GM21447 (cell line): ENCODE measurements around the gene FOS.

Experiments
- ATAC-seq: cut with Tn5 transposase; IDR thresholded peaks from one replicate; pipeline ENCODE4 v1.9.1; 2021; ENCODE audit not compliant: unreplicated experiment

The FOS gene

DNA sequence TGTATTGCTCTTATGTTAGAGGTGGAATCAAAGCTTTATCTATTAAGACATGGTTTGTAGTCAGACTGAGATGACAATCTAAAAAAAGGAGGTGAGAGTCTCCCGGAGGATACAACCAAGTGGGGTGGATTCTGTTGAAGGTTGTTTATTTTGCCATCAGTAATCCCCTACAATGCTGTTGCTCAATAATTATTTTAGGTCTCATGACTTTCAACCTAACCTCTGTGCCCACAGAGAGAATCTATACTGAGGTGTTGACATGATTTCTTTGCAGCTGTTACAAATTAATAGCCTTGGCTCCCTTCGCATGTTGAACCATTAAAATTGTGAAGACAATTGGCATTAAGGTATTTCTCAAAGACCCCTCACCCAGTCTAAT lies 28.7 kb upstream of the FOS start:
- peak; percentile 23 for ATAC-seq

DNA sequence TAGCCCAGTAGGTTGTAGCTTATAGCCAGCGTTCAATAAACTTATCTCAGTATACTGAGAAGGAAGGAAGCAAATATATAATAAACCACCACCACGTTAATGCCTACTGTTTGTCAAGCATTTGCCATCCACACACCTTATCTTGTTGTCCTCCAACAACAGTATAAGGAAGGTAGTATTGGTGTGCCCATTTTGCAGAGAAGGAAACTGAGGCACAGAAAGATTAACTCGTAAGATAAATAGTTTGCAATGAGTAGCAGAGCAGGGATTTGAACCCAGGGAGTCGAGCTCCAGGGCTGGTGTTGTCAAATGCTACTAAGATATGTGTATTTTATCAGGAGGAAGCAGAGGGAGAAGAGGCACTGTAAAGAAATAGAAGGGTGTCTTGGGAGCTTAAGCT lies 27.8 kb upstream of the FOS start:
- no peak for ATAC-seq

DNA sequence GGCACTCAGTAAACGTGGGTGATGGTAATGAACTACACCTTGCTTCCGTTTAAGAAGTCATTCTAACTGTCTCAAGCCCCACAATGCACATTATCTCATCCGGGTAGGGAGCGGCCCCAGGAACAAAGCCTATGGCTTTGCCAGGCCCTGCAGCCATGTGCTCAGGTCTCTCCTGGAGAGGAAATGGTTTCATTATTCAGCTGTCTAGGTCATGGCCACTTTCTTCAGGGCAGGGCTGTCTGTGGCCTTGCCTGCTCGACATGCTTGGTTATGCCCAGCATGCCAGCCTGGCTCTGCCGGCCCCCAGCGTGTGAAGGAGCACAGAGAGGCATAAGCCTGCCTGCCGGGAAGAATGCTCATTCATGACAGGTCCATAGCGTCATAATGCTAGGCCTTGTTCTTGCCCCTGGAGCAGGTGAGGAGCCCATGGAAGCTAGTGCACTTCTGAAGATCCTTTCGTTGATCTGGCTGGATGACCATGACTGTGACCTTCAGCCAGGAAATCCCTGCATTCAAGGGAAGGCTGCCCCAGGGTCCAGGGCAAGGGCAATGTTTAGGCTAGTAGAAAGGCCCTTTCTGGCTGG lies 26.3 kb upstream of the FOS start:
- no peak for ATAC-seq

DNA sequence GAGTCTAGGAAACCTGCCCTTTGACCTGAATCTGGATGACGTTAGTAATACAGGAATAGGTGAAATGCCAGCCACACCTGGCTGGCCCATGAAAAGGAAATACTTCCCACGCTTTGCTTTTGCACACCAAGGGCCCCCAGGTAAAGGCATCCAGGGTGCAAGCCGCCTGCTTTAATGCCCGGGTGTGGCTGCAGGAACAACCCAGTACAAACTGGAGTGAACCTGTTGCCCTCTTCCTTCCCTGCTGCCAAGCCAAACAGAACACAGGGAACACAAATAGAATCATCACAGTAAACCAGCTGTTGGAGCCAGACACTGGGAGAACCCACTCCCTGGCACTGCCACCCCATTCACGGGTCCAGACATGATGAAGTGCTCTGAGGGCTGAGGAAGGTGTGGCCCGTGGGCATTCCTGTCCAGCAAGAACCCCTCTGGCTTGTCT lies 24.2 kb upstream of the FOS start:
- ATAC-seq: no peak

DNA sequence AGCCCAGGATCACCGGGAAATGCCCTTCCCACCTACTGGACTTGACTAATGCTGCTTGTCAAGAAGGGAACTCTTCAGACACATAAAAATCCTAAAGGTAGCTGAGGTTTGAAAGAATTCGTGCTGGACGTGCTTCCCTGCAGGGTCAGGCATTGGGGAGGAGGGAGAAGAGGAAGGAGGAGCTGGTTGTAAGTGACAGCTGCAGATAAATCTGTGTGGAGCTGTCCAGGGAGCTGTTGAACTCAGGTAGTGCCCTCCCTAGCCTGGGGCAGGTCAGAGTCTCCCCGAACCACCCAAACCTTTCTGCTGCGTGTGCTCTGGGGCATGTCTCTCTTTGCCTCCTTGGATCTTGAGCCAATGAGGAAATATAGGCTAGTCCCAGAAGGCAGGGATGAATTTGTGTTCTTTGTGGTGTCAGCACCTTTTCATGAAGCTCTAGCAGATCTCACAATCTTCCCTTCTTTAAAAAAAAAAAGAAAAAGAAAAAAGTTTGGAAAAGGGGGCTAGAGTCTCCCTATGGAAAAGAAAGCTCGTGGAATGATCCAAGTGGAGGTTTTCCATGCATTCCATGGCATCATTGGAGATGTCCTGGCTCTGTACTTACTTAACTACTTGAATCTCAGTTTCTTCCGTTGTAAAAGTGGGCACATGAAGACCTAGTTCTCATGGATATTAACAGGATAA lies 23.6 kb upstream of the FOS start:
- no peak for ATAC-seq

DNA sequence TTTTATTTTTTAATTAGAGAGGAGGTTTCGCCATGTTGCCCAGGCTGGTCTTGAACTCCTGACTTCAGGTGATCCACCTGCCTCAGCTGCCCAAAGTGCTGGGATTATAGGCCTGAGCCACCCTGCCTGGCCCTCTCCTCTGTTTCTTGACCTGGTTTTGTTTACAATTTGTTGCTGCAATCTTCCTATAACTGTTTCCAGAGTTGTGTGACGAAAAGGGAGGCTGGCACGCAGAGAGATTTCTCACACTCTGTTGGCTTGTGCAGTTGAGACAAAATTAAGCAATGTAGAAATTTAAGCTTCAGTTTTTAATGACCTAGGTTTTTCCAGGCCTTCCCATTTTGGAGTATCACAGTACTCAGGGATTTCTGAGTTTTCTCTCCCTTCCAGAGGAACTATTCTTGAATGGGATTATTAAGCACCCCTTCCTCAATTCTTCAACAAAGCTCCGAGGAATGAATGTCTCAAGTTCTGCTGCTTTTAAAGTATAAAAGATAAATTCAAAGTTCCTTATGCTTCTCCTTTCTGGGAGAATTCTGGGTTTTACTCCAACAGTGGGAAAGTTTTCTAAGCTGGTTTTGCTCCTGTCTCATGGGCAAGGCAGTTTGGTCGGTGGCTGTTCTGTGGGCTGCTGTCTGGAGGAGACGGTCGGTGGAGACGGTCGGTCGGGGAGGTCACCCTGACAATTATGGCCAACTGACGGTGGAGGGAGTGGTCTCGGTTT lies 20.4 kb upstream of the FOS start:
- peak; percentile 16 for ATAC-seq

DNA sequence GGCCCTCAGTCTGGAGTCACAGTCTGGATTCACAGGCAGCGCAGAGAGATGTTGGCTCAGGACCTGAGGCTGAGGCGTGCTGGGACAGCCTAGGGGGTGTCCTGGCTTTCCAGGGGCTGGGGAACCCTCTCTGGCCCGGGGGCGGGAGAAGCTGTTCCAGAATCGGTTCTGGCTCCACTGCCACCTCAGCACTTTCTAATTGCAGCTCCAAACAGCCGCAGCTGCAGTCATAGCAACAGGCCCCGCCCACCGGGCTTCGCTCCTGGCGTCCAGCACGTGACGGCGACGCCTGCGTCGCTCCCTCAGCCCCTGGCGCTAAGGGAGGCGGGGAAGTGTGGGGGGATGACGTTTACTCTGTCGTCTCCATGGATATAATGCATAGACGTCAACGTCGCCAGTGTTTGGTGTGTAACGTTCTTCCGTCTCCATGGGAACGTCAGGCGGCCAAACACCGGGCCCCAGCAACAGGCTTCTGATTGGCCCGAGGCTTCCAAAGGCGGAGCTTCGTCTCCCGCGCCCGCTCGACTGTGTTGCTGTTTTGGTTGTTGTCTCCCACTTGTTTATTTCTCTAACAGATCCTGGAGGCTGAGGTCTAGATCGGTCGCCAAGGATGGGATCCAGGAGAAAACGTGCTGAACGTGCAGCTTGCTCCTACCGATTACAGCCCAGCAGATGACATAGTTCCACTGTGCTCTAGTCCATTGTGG lies 19.7 kb upstream of the FOS start:
- peak; percentile 92 for ATAC-seq

DNA sequence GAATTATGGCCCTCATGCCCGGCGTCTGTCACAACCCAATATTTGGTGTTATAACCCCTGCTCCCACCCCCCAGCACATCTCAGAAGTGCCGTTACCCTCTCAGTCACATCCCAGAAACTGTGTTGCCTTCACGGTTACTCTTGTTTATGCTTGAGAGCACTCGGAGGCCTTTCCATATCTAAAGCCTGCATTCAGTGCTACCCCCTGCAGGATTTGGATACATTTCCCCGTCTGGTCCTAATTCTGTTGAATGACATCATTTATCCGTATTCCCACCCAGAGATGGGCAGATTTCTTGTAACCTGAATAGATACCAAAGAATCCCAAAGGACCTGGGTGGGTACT lies 19.1 kb upstream of the FOS start:
- ATAC-seq: peak; percentile 2

DNA sequence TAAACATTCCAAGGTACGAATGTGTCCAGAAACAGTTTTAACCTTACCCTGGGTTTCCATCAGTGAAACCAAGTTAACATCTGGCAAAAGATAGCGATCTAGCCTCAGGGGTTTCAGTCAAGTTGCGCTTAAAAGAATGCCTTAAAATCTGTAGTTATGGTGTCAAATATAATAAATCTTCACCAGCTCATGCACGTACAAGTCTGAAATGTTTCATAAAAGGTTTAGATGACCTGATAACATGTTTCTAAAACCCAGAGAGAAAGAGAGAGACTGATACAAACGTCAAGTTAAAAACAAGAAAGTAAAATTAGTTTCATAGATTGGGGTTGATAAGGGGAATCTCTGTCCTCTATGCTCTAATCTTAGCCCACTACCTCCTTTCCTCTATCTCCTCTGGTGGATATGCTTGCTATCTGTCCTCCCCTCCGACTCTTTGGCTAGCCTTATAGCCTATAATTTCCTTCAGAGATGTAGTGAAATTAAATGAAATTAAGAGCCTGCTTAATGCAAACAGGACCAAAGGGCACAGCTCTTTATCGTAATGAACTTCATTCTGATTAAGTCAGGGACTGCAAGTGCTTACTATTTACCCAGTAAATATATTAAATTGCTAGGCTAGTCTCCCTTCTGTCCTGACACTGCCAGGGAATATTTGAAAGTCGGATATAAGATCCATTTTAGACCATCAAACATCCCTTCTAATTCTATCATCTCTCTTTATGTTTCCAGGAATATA lies 18.4 kb upstream of the FOS start:
- ATAC-seq: no peak

DNA sequence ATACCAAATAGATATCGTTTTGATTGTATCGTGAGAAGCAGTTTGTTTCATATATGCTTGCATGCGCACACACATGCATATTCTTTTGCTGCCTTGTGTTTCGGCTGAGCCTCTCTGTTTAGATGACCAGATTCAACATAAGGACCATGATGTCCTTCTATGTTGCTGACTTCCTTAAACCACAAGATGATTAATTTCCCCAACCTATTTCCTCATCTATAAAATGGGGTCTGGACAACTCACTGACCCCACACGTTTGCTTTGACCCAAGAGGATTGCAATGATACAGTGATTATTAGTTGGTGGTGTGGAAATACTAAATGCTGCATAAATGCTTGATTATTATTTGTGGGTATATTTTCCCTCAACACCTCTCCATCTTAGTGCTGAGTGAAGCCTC lies 16.8 kb upstream of the FOS start:
- no peak for ATAC-seq

DNA sequence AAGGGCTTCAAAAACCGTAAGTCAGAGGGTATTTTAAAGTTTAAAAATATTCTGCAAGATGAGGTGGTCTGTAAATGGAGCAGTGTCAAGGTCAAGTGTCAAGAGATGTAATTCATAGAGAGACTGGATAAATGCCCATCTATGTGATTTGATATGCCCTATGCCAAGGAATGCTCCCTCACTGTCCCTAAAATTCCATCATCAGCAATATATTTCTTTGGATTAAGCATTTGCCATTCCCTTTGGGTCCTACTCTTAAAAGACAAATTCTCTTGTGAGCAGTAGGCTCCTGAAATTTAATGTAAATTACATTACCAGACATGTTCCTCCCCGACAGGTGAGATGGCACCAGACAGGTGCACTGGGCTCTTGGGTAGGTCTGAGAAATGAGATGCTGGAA lies 16.0 kb upstream of the FOS start:
- no peak for ATAC-seq

DNA sequence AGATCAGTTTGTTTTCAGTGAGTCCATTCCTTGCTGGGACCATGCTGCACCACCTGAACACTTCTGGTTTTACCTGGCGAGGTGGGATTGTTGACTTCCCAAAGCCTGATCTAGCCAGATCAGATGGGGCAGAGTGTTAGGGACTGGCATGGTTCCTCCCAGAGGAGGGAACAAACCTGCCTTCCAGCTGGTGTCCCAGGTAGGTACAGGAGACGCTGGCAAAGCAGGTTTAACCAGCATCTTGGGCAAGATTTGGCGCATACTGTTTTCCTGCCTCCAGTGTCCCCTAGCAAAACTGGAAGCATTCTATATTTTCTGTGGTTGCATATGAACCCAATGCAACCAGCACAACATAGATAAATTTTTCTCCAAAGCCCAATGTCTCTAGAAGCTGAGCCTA lies 14.6 kb upstream of the FOS start:
- no peak for ATAC-seq

DNA sequence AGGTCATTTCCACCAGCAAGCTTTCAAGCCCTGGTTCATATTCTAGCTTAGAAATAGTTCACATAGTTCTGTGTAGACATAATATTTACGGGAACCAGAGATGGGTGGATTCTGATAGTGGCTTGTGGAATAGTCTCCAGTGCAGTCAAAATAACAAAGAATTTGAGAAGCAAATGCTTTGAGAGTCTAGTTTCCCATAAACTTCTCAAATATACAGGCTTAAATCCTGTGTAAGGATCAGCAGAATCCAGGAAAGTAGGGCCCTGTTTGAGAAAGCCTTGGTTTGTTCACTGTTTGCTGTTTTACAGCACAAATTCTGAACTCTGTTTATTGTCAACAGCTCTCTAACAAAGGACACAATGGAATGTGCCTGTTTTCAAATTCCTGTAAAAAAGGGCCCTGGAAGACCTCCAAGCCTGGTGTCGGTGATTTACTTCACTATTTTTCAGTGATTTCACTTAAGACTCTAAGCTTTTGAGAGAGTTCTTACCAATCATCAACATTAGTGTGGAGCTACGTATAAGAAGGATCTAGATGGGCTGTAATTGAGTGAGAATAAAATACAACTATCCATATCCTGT lies 11.4 kb upstream of the FOS start:
- no peak for ATAC-seq

DNA sequence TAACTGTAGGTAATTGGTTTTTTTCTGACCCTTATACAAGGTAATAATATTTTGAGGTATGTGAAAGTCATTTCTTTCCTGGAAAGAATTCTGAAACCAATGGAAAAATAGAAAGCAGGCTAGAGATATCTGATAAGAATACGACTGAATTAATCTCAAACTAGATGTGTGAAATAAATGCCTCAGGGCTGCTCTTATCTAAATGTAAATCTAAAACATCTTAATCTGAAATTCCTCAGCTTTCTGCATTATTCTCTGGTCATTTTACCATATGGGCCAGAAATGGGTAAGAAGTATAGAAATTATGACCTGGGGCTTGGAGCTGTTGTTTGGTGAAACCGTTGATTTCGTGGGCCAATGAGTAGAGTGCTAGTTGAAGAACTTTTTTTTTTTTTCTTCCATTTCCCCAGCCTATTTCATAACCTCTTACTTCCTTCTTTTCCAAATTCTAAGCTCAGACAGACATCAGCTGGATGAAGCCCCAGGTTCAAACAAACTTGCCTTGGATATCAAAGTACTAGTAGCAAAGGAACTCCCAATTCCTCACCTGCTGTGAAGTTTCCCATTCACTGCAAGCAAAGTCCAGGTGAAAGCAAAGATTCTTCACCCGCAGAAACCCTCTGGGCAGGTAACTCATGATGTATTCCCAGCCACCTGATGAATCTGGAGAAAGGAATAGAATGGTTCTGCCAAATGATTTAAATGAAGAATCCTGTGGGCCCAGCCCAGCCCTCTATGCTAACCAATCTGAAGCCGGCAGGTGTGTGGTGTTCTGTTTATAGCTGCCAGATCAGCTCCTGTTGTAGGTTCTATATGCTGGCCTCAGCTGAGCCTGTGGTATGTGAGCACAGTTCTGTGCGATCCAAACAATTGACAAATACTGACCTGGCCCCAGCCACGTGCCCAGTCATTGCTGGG lies 9.7 kb upstream of the FOS start:
- no peak for ATAC-seq

DNA sequence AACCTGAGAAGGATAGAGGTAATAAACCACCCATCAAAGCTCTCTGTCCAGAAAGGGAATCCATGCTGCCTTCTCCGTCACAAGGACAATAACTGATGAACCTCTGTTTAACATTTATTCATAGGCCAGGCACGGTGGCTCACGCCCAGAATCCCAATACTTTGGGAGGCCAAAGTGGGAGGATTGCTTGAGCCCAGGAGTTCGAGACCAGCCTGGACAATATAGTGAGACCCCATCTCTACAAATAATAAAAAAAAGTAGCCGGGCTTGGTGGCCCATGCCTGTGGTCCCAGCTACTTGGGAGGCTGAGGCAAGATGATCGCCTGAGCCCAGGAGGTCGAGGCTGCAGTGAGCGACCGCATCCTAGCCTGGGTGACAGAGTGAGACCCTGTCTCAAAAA lies 7.1 kb upstream of the FOS start:
- no peak for ATAC-seq

DNA sequence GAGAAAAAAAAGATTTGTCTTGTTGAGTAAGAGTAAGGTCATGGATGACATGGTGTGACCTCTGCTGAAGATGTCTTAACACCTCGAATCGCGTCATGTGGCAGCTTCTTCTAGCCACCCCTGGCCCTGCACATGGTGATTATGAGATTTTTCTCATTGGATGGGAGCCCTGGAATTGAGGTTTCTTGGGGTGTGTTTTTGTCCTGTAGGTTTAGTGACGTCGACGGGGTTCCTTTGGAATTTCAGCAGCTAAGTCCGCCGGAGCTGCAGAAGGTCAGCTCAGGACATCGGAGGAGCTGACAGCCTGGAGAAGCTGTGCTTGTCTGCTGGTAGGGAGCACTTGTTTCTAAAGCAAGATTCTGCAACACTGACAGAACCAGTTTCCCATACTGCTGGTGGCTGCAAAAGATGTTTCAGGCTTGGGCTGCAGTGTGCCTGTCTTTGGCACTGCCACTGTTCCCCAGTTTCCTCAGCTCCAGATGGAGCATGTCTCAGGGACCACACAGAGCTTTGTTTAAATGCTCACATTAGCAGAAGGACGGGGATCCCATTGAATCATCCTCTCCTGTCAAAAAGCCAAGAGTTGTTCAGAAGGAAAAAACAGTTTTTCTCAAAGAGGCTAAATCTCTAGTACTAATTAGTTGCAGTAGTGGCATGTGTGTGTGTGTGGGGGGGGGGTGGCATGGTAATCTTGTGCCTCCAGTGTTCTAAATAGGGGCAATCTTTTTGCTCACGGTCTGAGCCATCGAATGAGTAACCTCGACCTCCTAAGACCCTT lies 5.2 kb upstream of the FOS start:
- ATAC-seq: no peak

DNA sequence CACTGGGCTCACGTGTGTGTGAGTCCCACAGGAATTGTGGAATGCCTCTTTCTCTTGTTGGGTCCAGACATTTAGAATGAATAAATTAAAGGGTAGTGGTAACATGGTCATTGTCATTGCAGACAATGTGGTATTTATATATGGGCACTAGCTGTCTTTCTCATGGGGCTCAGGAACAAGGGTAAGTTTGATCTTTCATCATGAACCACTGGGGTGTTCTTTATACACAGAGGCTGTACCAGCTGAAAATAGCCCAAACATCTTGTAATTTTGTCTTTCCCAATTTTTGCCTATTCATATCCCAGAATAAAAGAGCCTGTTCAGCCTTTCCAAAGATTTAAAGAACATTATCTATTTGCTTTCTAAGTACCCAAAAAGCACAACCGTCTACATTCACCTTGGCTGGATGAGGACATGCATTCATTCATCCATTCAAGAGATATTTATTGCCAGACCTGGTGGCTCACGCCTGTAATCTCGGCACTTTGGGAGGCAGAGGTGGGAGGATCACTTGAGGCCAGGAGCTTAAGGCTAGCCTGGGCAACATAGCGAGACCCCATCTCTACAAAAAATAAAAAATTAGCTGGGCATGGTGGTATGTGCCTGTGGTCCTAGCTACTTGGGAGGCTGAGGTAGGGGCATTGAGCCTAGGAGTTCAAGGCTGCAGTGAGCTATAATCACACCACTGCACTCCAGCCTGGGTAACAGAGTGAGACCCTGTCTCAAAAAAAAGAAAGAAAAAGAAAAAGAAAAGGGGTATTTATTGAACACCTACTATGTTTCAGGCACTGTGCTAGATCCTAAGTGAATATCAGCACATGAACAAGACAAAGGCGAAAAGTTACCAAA lies 4.4 kb upstream of the FOS start:
- ATAC-seq: no peak

DNA sequence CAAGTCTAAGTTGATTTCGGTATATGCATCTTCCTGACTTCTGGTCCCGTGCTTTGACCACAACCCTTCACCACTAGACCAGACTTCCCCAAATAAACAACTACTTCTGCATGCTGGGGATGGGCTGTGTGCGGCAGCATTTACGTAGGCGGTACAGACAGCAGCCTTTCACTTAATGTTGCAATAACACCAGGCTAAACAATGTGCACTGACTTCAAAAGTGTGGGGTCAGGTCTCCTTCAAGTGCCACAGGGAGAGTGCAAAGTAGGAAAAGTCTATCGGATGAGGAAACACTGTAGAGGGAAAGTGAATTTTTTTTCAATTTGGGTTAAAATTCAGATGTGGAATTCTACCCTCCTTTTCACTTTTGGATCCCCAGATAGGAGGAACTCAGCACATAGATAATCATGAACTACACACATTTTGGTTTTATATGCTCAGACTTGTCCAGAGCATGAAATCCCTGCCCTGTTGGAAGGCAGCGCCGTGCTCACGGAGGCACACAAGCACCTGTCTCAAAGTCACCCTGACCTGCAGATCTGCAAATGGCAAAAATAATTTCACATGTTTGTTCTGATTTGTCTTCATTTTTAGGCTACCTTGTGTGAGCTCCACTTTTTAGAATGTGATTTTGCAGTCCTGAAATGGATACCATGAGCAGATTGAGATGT lies 3.6 kb upstream of the FOS start:
- no peak for ATAC-seq
